ENCODE results near the gene EI24. TPM values are rescaled to one million over a fixed set of nuclear protein-coding genes. Genes with fewer than 3 reads are reported as not detected.
"Not testable (repeated sequence)": the region's sequence is repeated elsewhere in the genome, so short reads cannot be mapped to it uniquely, and the experiment has no call there.

The EI24 gene
- total and polyA plus RNA-seq, 9 donors, result 44.9 to 149 (median 53.4) TPM

- no peaks in the 10 kb centered on the region for H3K9me3 ChIP-seq
- H3K36me3 ChIP-seq, result no peaks in the 10 kb centered on the region
- H3K4me1 ChIP-seq (ENCODE audit: insufficient read depth), result no peaks in the 10 kb centered on the region
- no peak for TF ChIP-seq POLR2A (IDR thresholded peaks at IDR 0.05)
- no peak for TF ChIP-seq EP300 (IDR thresholded peaks at IDR 0.05)
- no peak for TF ChIP-seq CTCF (IDR thresholded peaks at IDR 0.05)
- intact Hi-C loops (cut with DNase I), result no loop called here
- 69 to 78% (median 76%) methylated on average over 3 of the region's 3 CpGs for WGBS, 3 donors
- no peak for DNase-seq
- H3K27ac ChIP-seq, result no peak overlapping the region
- no peaks in the 10 kb centered on the region for H3K27me3 ChIP-seq
- no peak overlapping the region for H3K4me3 ChIP-seq
Measured at GRCh38 chr11:125532668-125533067, 36.6 kb upstream of the EI24 start.

- no peak for TF ChIP-seq POLR2A (IDR thresholded peaks at IDR 0.05)
- no peak for TF ChIP-seq EP300 (IDR thresholded peaks at IDR 0.05)
- TF ChIP-seq CTCF (IDR thresholded peaks at IDR 0.05), result no peak
- intact Hi-C loops (cut with DNase I), result no loop called here
- no peaks in the 10 kb centered on the region for H3K4me1 ChIP-seq (ENCODE audit: insufficient read depth)
- no peak overlapping the region for H3K27ac ChIP-seq
- no peak for DNase-seq
- no peak overlapping the region for H3K4me3 ChIP-seq
- no peaks in the 10 kb centered on the region for H3K27me3 ChIP-seq
- H3K36me3 ChIP-seq, result no peaks in the 10 kb centered on the region
- H3K9me3 ChIP-seq, result no peaks in the 10 kb centered on the region
- 60 to 62% (median 60%) methylated on average over 1 of the region's 1 CpG for WGBS, 3 donors
Measured at GRCh38 chr11:125535585-125535984, 33.7 kb upstream of the EI24 start.

- H3K9me3 ChIP-seq; intact Hi-C loops (cut with DNase I); H3K27ac ChIP-seq; H3K36me3 ChIP-seq; DNase-seq; H3K4me3 ChIP-seq; H3K4me1 ChIP-seq (ENCODE audit: insufficient read depth); H3K27me3 ChIP-seq: not testable (repeated sequence)
- WGBS, 3 donors, result 54% methylated on average over 7 of the region's 19 CpGs; no CpG with 5 or more reads in 2 of the 3 donors
Measured at GRCh38 chr11:125536834-125537233, 32.4 kb upstream of the EI24 start.

- intact Hi-C loops (cut with DNase I), result no loop called here
- Histone ChIP-seq H3K4me1 (ENCODE audit: insufficient read depth) (no peaks in the 10 kb centered on the region), H3K27me3 (no peaks in the 10 kb centered on the region), H3K4me3 (no peak overlapping the region), H3K36me3 (no peaks in the 10 kb centered on the region), H3K9me3 (no peaks in the 10 kb centered on the region), H3K27ac (no peak overlapping the region)
- TF ChIP-seq EP300 (IDR thresholded peaks at IDR 0.05) (no peak), CTCF (IDR thresholded peaks at IDR 0.05) (no peak), POLR2A (IDR thresholded peaks at IDR 0.05) (no peak)
- no peak for DNase-seq
Measured at GRCh38 chr11:125542709-125543108, 26.6 kb upstream of the EI24 start.

GRCh38 chr11:125550780-125551179 is 18.5 kb upstream of the EI24 start:
- H3K9me3 ChIP-seq, result peaks cover 0 to 25% of the 10 kb centered on the region in 2 donors
- WGBS, 3 donors, result 90 to 97% (median 92%) methylated on average over 1 of the region's 1 CpG
- no peak overlapping the region for H3K4me3 ChIP-seq
- DNase-seq, result no peak
- no peaks in the 10 kb centered on the region for H3K4me1 ChIP-seq (ENCODE audit: insufficient read depth)
- no peaks in the 10 kb centered on the region for H3K27me3 ChIP-seq
- TF ChIP-seq CTCF (IDR thresholded peaks at IDR 0.05), result no peak
- TF ChIP-seq POLR2A (IDR thresholded peaks at IDR 0.05), result no peak
- TF ChIP-seq EP300 (IDR thresholded peaks at IDR 0.05), result no peak
- H3K36me3 ChIP-seq, result no peaks in the 10 kb centered on the region
- intact Hi-C loops (cut with DNase I), result no loop called here
- no peak overlapping the region for H3K27ac ChIP-seq
